ENCODE measurements around the gene SOX15. TPM values are rescaled to one million over a fixed set of nuclear protein-coding genes. Genes with fewer than 3 reads are reported as not detected.

The SOX15 gene
- total and polyA plus RNA-seq, 10 of the 15 experiments (the other 5 are each of a cell fraction or from before 2014, with no cell fraction given), result 0.06 to 0.53 (median 0.16) TPM; not detected in 2

- ChIA-PET RAD21 (ENCODE audit: unreplicated experiment) (no interaction called here), SMC1A (ENCODE audit: uncharacterized antibody, unreplicated experiment) (interaction anchor here (0.9 to 1.5 kb wide), 2 partner anchors 9 to 54 kb away, joined by 3 to 4 read pairs; partner anchors contain the start of gene SAT2), CTCF (interaction anchor here (8.2 kb wide), 1 partner anchor 52 kb away, joined by 128 read pairs; the partner anchor contains the start of genes TP53 and WRAP53), POLR2A (interaction anchor here (0.6 kb wide), 1 partner anchor 51 kb away, joined by 4 read pairs; the partner anchor contains the start of gene TP53)
- H4K20me1 ChIP-seq (ENCODE audit: control insufficient read depth, insufficient read depth), result no peaks in the 10 kb centered on the region
- WGBS (ENCODE audit: insufficient coverage, insufficient replicate concordance, low lambda C conversion rate, missing lambda C conversion rate), result 10% methylated on average over 5 of the region's 5 CpGs
- no peak for ATAC-seq
- no peak overlapping the region for H3K4me3 ChIP-seq
- FAIRE-seq, result no peak
- no peaks in the 10 kb centered on the region for H3K9me3 ChIP-seq (replicated peaks; ENCODE audit: control insufficient read depth, insufficient read depth, low read length)
- intact Hi-C loops (cut with micrococcal nuclease; ENCODE audit: unreplicated experiment) (no loop called here), in situ Hi-C loops (cut with MboI) (no loop called here)
- no peaks in the 10 kb centered on the region for H3K79me2 ChIP-seq (ENCODE audit: control insufficient read depth, insufficient read depth, low read length)
- no peaks in the 10 kb centered on the region for H3K4me1 ChIP-seq (ENCODE audit: control insufficient read depth, insufficient read depth, low read length)
- no peak overlapping the region for H3K4me2 ChIP-seq (ENCODE audit: control insufficient read depth, insufficient read depth)
- no peak overlapping the region for H3K27ac ChIP-seq (ENCODE audit: control insufficient read depth, insufficient read depth)
- no peak for DNase-seq (ENCODE audit: low read depth, low spot score)
- no peaks in the 10 kb centered on the region for H3K36me3 ChIP-seq (ENCODE audit: control insufficient read depth in 2 of 2, insufficient read depth in 2 of 2, low read length in 1 of 2)
- H2AFZ ChIP-seq (ENCODE audit: control insufficient read depth, low read depth, low read length), result no peak overlapping the region
- BruUV-seq (replicated peaks), result no TSS peak
- H3K27me3 ChIP-seq (replicated peaks in 1 of 2; ENCODE audit: control insufficient read depth in 2 of 2, insufficient read depth in 2 of 2, low read length in 1 of 2), result no peaks in the 10 kb centered on the region
- H3K9ac ChIP-seq (ENCODE audit: control insufficient read depth, insufficient read depth, low read length), result no peak overlapping the region
- TF ChIP-seq USF1 (IDR thresholded peaks at IDR 0.05; ENCODE audit: borderline replicate concordance, extremely low read length, insufficient read depth, low read depth, low read length), result no peak
- no peak for TF ChIP-seq SMAD1 (IDR thresholded peaks at IDR 0.05; ENCODE audit: low read depth, partially characterized antibody)
- no peak for TF ChIP-seq PML (IDR thresholded peaks at IDR 0.05; ENCODE audit: low read length)
- TF ChIP-seq ZNF274 (IDR thresholded peaks at IDR 0.05; ENCODE audit: insufficient read depth, insufficient read length), result no peak
- no peak for TF ChIP-seq TCF3 (IDR thresholded peaks at IDR 0.05; ENCODE audit: borderline replicate concordance, insufficient read depth, low read depth, low read length)
- TF ChIP-seq PBX3 (IDR thresholded peaks at IDR 0.05; ENCODE audit: insufficient replicate concordance, low read depth, low read length), result no peak
- TF ChIP-seq MTA2 (IDR thresholded peaks at IDR 0.05; ENCODE audit: low read depth), result no peak
Observed at GRCh38 chr17:7636163-7636562, 46.3 kb upstream of the SOX15 start.
